NT2/D1 (cell line): ENCODE results near the gene ZNF260.

ENCODE experiments used
- SUZ12 ChIP-seq: IDR thresholded peaks from 2 replicates; pipeline ENCODE4 v1.6.1; 2011; ENCODE audit not compliant: insufficient read length, insufficient read depth; ENCODE audit errors: extremely low read depth
- ZNF274 ChIP-seq: IDR thresholded peaks from 2 replicates; pipeline ENCODE4 v1.6.1; 2011; ENCODE audit warnings: mild to moderate bottlenecking, low read depth, low read length

- peak; percentile 96 for TF ChIP-seq ZNF274
- no peak for TF ChIP-seq SUZ12
These were observed 19.1 kb upstream of the ZNF260 start for GRCh38 chr19:36547001-36547732.
